Kidney (tissue), 14 donors: ENCODE results near the gene PIK3R3. TPM values are rescaled to one million over a fixed set of nuclear protein-coding genes. Genes with fewer than 3 reads are reported as not detected.

Experiments
- DNase-seq, 5 donors: peaks; one replicate each; pipeline ENCODE4 v3.0.0-alpha.2; 2013 to 2020
- FAIRE-seq: peaks from 2 replicates; lab custom pipeline; 2012; peaks lifted over from hg19 to GRCh38; lab: Jason Lieb, UNC
- H3K27ac ChIP-seq, 2 donors: one replicate each; pipeline ENCODE4 v1.7.0; 2013; ENCODE audit warnings: low read depth in 2 of 2, low read length in 2 of 2, inconsistent platforms in 1 of 2
- H3K27me3 ChIP-seq: one replicate; pipeline ENCODE4 v1.7.1; 2013; ENCODE audit warnings: low read length, inconsistent platforms; ENCODE audit not compliant: control insufficient read depth, insufficient read depth
- H3K36me3 ChIP-seq, 3 donors: one replicate each; pipeline versions ENCODE4 v1.7.0 to v1.7.1; 2013; ENCODE audit warnings: low read length in 3 of 3, control low read depth in 1 of 3, inconsistent platforms in 1 of 3; ENCODE audit not compliant: insufficient read depth in 3 of 3, control insufficient read depth in 2 of 3
- H3K4me1 ChIP-seq, 3 donors: one replicate each; pipeline versions ENCODE4 v1.7.0 to v1.7.1; 2013; ENCODE audit warnings: low read length in 3 of 3, inconsistent platforms in 1 of 3, low read depth in 1 of 3; ENCODE audit not compliant: control insufficient read depth in 2 of 3, insufficient read depth in 2 of 3
- H3K4me3 ChIP-seq, 3 donors: one replicate each; pipeline versions ENCODE4 v1.7.0 to v1.8.1; 2013; ENCODE audit warnings: low read length in 3 of 3, control low read depth in 1 of 3, inconsistent platforms in 1 of 3
- H3K9ac ChIP-seq, 3 donors: one replicate each; pipeline versions ENCODE4 v1.7.0 to v1.7.1; 2013; ENCODE audit warnings: low read length in 3 of 3, control low read depth in 1 of 3, inconsistent platforms in 1 of 3
- H3K9me3 ChIP-seq, 3 donors: one replicate each; pipeline versions ENCODE4 v1.7.0 to v1.7.1; 2013; ENCODE audit warnings: low read length in 3 of 3, control low read depth in 1 of 3, inconsistent platforms in 1 of 3; ENCODE audit not compliant: control insufficient read depth in 2 of 3, insufficient read depth in 1 of 3
- intact Hi-C: fragments of 100-400 bp; cut with DNase I; formaldehyde crosslinking; loops from one replicate; pipeline ENCODE4 v1.11.1; 2022
- polyA plus RNA-seq: library from polyadenylated mRNA; stranded (reverse); fragments of 350-450 nt; fragmentation: Illumina TruSeq; extraction: RNeasy Lipid Tissue Mini Kit (QIAGEN cat#74804); gene quantifications from one replicate; pipeline ENCODE4 v1.2.3, GENCODE V29; 2014; ENCODE audit warnings: low read depth, low replicate concordance; ENCODE audit not compliant: insufficient read depth
- total RNA-seq: library from RNA; stranded (reverse); fragmentation: NEBNext Ultra II Directional; extraction: Animal tissue kit (Norgen Biotek cat#: 25700); gene quantifications from one replicate; pipeline ENCODE4 v1.2.1, GENCODE V29; 2021
- TF ChIP-seq, protein P1 (sequence below): IDR thresholded peaks from 3 replicates; pipeline ENCODE4 v1.5.1; 2012; ENCODE audit warnings: mild to moderate bottlenecking, moderate library complexity, borderline replicate concordance; ENCODE audit not compliant: insufficient read depth; ENCODE audit errors: extremely low read depth
- donor health status: control.
- donor health status: control.
- donor health status: control.
- donor health status: control.
- donor health status: control.
- donor health status: DM: yes; HTN: yes; CAD: no.
- donor health status: Normal renal cell carcinoma (clear cell type).

The PIK3R3 gene
- total and polyA plus RNA-seq, 2 donors from 2014 or later: 9.7 to 44.2 TPM

DNA sequence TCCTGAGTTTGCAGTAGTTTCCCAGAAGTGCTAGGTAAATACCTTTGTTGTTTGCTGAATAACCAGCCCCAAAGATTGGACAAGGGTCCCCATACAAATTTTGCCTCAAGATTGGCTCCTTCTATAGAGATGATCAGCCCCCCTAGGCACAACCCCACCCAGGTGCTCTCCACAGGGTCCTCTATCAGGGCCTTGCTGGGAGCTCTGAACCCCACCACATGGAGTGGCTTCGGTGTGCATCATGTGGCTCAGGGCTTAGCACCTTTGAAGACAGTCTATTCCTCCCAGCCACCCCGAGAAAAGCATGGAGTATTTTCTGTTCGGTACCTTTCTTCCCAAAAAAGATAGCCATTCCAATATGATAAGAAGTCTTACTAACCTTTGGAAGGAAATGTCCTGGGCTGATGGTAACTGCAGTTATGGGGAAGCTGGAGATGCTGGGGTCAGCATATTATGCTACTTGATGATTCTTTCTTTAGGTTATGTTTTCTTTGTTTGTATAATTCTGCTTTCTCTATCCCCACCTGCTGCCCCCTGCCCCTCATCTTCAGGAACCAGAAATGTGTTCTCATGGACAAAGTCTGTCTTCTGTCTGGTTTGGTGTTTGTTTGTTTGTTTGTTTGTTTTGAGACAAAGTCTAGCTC is 37.5 kb upstream of the PIK3R3 start:
- Histone ChIP-seq H3K27ac (no peak overlapping the region), H3K36me3 (no peaks in the 10 kb centered on the region), H3K4me3 (no peak overlapping the region), H3K9ac (no peak overlapping the region), H3K27me3 (no peaks in the 10 kb centered on the region), H3K9me3 (no peaks in the 10 kb centered on the region), H3K4me1 (peaks cover 0 to 40% (median 25%) of the 10 kb centered on the region in 3 donors)
- TF ChIP-seq, protein P1, sequence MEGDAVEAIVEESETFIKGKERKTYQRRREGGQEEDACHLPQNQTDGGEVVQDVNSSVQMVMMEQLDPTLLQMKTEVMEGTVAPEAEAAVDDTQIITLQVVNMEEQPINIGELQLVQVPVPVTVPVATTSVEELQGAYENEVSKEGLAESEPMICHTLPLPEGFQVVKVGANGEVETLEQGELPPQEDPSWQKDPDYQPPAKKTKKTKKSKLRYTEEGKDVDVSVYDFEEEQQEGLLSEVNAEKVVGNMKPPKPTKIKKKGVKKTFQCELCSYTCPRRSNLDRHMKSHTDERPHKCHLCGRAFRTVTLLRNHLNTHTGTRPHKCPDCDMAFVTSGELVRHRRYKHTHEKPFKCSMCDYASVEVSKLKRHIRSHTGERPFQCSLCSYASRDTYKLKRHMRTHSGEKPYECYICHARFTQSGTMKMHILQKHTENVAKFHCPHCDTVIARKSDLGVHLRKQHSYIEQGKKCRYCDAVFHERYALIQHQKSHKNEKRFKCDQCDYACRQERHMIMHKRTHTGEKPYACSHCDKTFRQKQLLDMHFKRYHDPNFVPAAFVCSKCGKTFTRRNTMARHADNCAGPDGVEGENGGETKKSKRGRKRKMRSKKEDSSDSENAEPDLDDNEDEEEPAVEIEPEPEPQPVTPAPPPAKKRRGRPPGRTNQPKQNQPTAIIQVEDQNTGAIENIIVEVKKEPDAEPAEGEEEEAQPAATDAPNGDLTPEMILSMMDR: no peak
- DNase-seq: no peak
- intact Hi-C loops: no loop called here
- FAIRE-seq: no peak

DNA sequence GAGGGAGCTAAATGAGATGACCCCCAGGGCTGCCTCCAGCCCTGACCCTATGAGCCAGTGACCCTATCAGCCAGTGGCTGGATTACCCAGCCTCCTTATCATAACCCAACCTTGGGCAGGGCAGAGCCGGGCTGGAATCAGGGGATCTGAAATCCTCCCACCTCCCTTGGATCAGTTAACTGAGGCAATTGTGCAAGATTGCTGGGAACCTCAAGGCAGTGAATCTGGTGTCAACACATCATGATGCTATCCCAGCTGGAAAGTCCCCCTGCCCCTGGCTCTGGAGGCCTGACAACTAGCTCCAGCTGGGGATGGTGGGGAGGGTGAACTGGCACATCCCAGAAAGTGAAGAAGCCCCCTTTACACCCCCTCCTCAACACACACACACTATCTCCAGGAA is 36.0 kb upstream of the PIK3R3 start:
- FAIRE-seq: no peak
- Histone ChIP-seq H3K27me3 (no peaks in the 10 kb centered on the region), H3K4me3 (no peak overlapping the region), H3K9me3 (no peaks in the 10 kb centered on the region), H3K9ac (no peak overlapping the region), H3K4me1 (peaks cover 0 to 29% (median 13%) of the 10 kb centered on the region in 3 donors), H3K36me3 (no peaks in the 10 kb centered on the region), H3K27ac (no peak overlapping the region)
- intact Hi-C loops: no loop called here
- DNase-seq: no peak
- TF ChIP-seq, protein P1: no peak

DNA sequence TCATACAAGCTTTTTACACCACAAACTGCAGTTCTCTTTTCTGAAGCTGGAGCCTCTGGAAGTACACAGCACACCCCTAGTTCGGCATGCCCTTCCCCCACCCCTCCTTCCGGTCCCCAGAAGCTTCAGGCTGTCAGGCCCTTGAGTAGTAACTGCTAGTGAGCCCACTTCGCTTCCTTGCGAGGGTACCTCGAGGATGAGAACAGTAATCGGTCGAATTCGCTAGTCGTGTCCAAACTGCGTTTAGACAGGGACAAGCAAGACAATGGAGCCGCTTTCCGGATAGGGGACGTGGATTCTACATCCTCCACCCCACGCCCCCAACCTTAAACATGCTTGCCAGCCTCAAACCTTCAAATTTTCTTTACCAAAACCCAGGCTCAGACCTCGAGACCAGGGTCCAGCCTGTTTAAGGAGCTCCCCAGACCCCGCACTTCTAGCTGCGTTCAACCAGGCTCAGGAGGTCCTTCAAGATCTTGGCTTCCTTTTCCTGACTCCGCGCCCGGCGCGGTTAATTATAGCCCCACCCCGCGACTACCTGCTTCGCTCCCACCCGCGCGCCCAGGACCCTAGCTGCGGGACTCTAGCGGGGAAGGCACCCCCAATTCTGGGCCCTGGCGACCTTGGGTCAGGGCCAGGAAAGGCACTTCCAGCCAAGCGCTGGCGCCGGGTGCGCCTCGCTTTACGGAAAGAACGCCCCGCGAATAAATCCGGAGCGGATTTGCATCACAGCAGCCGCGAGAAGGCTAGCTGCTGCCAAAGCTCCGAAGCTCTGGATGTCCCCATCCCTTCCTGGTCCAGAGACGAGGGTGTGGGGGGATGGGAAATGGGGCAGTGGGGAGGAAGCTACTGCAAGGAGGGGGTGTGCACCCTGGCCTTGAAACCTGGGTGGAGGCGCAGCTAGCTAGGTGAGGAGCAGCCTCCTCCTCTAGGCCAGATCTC is 34.4 kb upstream of the PIK3R3 start:
- Histone ChIP-seq H3K36me3 (no peaks in the 10 kb centered on the region), H3K9ac (peak overlapping the region in 2 of 3 donors; percentile 48 to 67), H3K27me3 (no peaks in the 10 kb centered on the region), H3K9me3 (no peaks in the 10 kb centered on the region), H3K27ac (peak overlapping the region; percentile 64 to 84), H3K4me3 (peak overlapping the region; percentile 7 to 48 (median 32)), H3K4me1 (peaks cover 0 to 19% (median 9%) of the 10 kb centered on the region in 3 donors)
- DNase-seq: peak in 4 of 5 donors; percentile 33 to 86 (median 55)
- TF ChIP-seq, protein P1: no peak
- intact Hi-C loops: no loop called here
- no peak for FAIRE-seq
